ENCODE measurements around the gene TMF1. TPM values are rescaled to one million over a fixed set of nuclear protein-coding genes. Genes with fewer than 3 reads are reported as not detected.

TMF1 gene
- total RNA-seq (2014; rRNA removed; shearing (Covaris generic); ENCODE audit: low replicate concordance) = 2.7 and 4.2 TPM in 2 replicates

GRCh38 chr3:69051756-69052471 is at the start of gene TMF1:
TSS of gene TMF1 (minus strand) at chr3:69052333. CDS start at chr3:69052086, 247 bp downstream.
- H3K27me3 ChIP-seq = no peaks in the 10 kb centered on the region
- H3K9me3 ChIP-seq = no peaks in the 10 kb centered on the region
- peak; percentile 92 for DNase-seq
- H3K4me3 ChIP-seq = peak within 1 kb of the TSS; percentile 78
- H3K36me3 ChIP-seq = peaks cover 27% of the 10 kb centered on the region

- Histone ChIP-seq H3K27me3 (no peaks in the 10 kb centered on the region), H3K9me3 (no peaks in the 10 kb centered on the region), H3K4me3 (no peak overlapping the region), H3K36me3 (peaks cover 7% of the 10 kb centered on the region)
- no peak for DNase-seq
These were observed 47.4 kb upstream of the TMF1 start for GRCh38 chr3:69099576-69099975.

- Histone ChIP-seq H3K9me3 (no peaks in the 10 kb centered on the region), H3K27me3 (no peaks in the 10 kb centered on the region), H3K4me3 (no peak overlapping the region), H3K36me3 (peaks cover 4% of the 10 kb centered on the region)
- no peak for DNase-seq
These were observed 45.4 kb upstream of the TMF1 start for GRCh38 chr3:69097407-69098086.

- no peak overlapping the region for H3K4me3 ChIP-seq
- no peaks in the 10 kb centered on the region for H3K9me3 ChIP-seq
- H3K36me3 ChIP-seq = peaks cover 4% of the 10 kb centered on the region
- no peak for DNase-seq
- no peaks in the 10 kb centered on the region for H3K27me3 ChIP-seq
These were observed 44.2 kb upstream of the TMF1 start for GRCh38 chr3:69096299-69096698.

- Histone ChIP-seq H3K9me3 (no peaks in the 10 kb centered on the region), H3K27me3 (no peaks in the 10 kb centered on the region), H3K36me3 (peaks cover 4% of the 10 kb centered on the region), H3K4me3 (no peak overlapping the region)
- DNase-seq = no peak
These were observed 43.5 kb upstream of the TMF1 start for GRCh38 chr3:69095636-69096035.

GRCh38 chr3:69094467-69095205 is 42.5 kb upstream of the TMF1 start:
- no peak for DNase-seq
- Histone ChIP-seq H3K9me3 (no peaks in the 10 kb centered on the region), H3K36me3 (peaks cover 4% of the 10 kb centered on the region), H3K4me3 (no peak overlapping the region), H3K27me3 (no peaks in the 10 kb centered on the region)

- no peaks in the 10 kb centered on the region for H3K27me3 ChIP-seq
- no peak for DNase-seq
- no peak overlapping the region for H3K4me3 ChIP-seq
- H3K9me3 ChIP-seq = no peaks in the 10 kb centered on the region
- H3K36me3 ChIP-seq = peaks cover 9% of the 10 kb centered on the region
These were observed 39.9 kb upstream of the TMF1 start for GRCh38 chr3:69092030-69092516.

GRCh38 chr3:69091389-69092029 is 39.4 kb upstream of the TMF1 start:
- no peaks in the 10 kb centered on the region for H3K27me3 ChIP-seq
- DNase-seq = no peak
- no peak overlapping the region for H3K4me3 ChIP-seq
- H3K36me3 ChIP-seq = peaks cover 9% of the 10 kb centered on the region
- H3K9me3 ChIP-seq = no peaks in the 10 kb centered on the region

- no peak for DNase-seq
These were observed 37.9 kb upstream of the TMF1 start for GRCh38 chr3:69090021-69090420.

GRCh38 chr3:69088063-69088462 is 35.9 kb upstream of the TMF1 start:
- Histone ChIP-seq H3K4me3 (no peak overlapping the region), H3K27me3 (no peaks in the 10 kb centered on the region), H3K9me3 (no peaks in the 10 kb centered on the region), H3K36me3 (peaks cover 5% of the 10 kb centered on the region; the same call in 1 of the 2 replicates)
- no peak for DNase-seq

More at GRCh38 chr3:69090021-69090420, 37.9 kb upstream of the TMF1 start:
- peaks cover 8% of the 10 kb centered on the region for H3K36me3 ChIP-seq
- no peaks in the 10 kb centered on the region for H3K9me3 ChIP-seq
- no peaks in the 10 kb centered on the region for H3K27me3 ChIP-seq
- no peak overlapping the region for H3K4me3 ChIP-seq

GRCh38 chr3:69087030-69087791 is 35.1 kb upstream of the TMF1 start:
- no peaks in the 10 kb centered on the region for H3K27me3 ChIP-seq
- H3K9me3 ChIP-seq = no peaks in the 10 kb centered on the region
- H3K4me3 ChIP-seq = peak overlapping the region; percentile 78
- no peak for DNase-seq
- H3K36me3 ChIP-seq = peaks cover 5% of the 10 kb centered on the region; the same call in 1 of the 2 replicates

GRCh38 chr3:69085833-69086722 is 33.9 kb upstream of the TMF1 start:
- Histone ChIP-seq H3K36me3 (peaks cover 5% of the 10 kb centered on the region; the same call in 1 of the 2 replicates), H3K27me3 (no peaks in the 10 kb centered on the region), H3K4me3 (peak overlapping the region; percentile 78), H3K9me3 (no peaks in the 10 kb centered on the region)
- peak; percentile 93 for DNase-seq

GRCh38 chr3:69085168-69085832 is 33.2 kb upstream of the TMF1 start:
- H3K27me3 ChIP-seq = no peaks in the 10 kb centered on the region
- H3K36me3 ChIP-seq = peaks cover 5% of the 10 kb centered on the region; the same call in 1 of the 2 replicates
- H3K9me3 ChIP-seq = no peaks in the 10 kb centered on the region
- peak overlapping the region; percentile 78 for H3K4me3 ChIP-seq
- peak; percentile 21 for DNase-seq

- Histone ChIP-seq H3K4me3 (peak within 1 kb of the TSS; percentile 78), H3K9me3 (no peaks in the 10 kb centered on the region), H3K27me3 (no peaks in the 10 kb centered on the region), H3K36me3 (peaks cover 5% of the 10 kb centered on the region; the same call in 1 of the 2 replicates)
- DNase-seq = peak; percentile 88
These were observed 32.4 kb upstream of the TMF1 start, which contains the start of gene ARL6IP5 for GRCh38 chr3:69084326-69085167. TSS of gene ARL6IP5 (plus strand) at chr3:69084937. CDS start at chr3:69085048, 111 bp downstream.

Data from MG63 (cell line).